Hematopoietic multipotent progenitor cell (in vitro differentiated cells): ENCODE data around the gene RMRP. TPM values are rescaled to one million over a fixed set of nuclear protein-coding genes. Genes with fewer than 3 reads are reported as not detected.

Source experiments
- DNase-seq, 3 donors: peaks; one replicate each; pipeline ENCODE4 v3.0.0-alpha.2; 2011 to 2015; ENCODE audit warnings: low read depth in 2 of 3, low spot score in 2 of 3
- total RNA-seq: library from RNA; depleted of rRNA; stranded (reverse); fragments of >200 nt; gene quantifications from one replicate; pipeline ENCODE4 v1.2.3, GENCODE V29; 2012

RMRP gene
- total RNA-seq, result 38,740 TPM

DNA sequence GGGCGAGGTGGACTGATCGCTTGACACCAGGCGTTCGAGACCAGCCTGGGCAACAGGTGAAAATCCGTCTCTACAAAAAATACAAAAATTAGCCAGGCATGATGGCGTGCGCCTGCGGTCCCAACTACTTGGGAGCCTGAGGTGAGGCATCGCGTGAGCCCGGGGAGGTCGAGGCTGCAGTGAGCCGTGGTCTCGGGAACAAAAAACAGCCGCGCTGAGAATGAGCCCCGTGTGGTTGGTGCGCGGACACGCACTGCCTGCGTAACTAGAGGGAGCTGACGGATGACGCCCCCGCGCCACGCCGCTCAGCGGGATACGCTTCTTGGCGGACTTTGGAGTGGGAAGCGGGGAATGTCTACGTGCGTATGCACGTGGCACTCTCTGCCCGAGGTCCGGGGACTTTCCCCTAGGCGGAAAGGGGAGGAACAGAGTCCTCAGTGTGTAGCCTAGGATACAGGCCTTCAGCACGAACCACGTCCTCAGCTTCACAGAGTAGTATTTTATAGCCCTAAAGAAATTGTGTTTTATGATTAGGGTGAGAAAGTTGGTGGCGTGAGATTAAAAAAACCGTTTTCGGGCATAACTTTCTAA lies at the start of gene RMRP:
TSS of gene RMRP (minus strand) at position 474 of the 591 bp plus-strand sequence.
- DNase-seq, result peak; percentile 90 to 96 (median 92)

DNA sequence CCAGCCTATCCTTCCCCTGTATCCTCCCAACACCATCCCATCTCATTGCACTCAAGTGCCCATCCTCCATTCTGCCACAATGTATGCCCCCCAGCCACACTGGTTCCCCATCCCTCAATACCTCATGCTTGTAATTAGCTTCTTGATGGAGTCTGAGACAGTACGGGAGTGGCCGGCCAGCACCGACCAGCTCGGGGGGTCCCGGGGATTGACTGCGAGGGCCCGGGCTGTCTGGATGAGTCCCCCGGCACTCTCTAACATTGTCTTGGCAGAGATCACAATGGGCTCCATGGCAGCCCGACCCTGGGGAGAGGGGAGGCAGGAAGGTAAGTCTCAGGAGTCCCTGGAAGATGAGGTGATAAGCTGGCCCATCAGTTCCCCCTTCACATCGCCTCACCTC lies 49.1 kb upstream of the RMRP start:
- DNase-seq, result no peak

DNA sequence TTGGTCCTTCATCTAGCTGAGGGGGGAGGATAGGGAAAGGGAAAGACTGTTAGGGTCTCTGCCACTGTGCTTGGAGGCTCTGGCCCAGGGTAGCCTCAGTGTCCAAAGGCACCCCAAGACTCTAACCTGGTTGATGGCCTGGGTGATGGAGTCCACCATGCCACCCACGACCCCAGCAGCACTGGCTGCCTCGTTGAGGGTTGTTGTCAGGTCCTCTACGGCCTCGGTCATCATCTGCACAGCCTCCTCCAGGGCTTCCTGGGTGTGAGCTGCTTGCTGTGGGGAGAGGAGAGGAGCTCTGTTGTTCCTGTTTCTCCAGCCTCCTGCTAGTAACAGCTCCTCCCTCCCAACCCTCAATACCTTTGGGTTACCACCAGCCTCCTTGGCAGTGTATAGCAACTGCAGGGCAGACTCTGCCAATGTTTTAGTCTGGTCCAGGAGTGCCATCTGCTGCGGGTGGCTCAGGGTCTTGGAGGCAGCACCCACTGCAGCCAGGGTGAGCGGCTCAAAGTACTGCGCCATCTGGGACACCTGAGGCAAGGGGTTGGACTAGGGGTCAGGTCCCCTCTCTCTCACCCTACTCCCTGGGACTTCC lies 48.1 kb upstream of the RMRP start:
- no peak for DNase-seq

DNA sequence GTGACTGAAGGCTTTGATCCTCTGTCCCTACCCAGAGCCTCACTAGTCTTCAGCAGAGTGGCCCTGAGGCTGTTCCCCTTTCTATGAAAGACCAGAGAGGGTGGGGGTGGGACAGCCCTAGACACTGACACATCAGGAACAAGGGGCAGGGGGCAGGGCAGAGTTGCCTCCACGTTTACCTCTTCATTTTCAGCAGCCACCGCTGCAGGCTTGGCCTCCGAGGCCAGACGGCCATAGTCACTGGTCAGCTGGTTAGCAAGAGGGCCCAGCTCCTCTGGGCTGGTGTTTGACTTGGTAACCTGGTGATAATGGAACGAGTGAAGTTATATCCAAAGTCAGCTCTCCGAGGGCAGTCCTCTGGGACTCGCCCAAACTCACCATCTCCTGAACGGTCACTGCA lies 47.6 kb upstream of the RMRP start:
- no peak for DNase-seq

DNA sequence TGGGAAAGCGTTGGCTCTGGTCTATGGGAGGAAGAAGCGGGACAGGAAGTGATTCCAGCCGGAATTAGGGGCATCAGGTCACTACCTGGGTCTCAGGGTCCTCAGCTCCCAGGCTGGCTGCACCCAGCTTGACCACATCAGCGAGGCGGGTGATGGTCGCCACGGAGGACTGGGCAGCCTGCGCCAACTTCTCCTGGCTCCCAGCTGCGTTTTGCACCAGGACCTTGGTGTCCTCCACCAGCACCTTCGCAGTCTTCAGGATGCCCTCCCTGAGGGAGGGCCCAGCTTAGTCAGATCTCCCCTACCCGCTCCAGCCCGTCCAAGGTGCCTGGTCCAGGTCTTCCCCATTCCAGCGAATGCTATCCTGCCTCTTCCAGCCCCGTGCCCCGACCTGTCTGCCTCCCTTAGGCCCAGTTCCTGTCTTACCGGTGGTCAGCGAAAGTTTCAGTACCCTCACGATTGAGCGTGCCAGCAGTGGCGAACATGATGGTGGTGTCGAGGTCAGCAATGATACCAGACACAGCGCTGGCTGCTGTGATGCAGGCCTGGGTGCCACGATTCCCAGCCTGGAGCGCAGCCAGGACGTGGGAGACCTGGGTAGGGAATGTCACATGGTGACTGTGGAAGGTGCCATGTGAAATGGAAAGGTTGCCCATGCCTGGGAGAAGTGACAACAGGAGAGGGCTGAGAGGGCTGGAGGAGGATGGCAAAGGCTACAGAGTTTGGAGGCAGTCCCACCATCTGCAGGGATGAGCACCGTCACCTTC lies 46.3 kb upstream of the RMRP start:
- no peak for DNase-seq

DNA sequence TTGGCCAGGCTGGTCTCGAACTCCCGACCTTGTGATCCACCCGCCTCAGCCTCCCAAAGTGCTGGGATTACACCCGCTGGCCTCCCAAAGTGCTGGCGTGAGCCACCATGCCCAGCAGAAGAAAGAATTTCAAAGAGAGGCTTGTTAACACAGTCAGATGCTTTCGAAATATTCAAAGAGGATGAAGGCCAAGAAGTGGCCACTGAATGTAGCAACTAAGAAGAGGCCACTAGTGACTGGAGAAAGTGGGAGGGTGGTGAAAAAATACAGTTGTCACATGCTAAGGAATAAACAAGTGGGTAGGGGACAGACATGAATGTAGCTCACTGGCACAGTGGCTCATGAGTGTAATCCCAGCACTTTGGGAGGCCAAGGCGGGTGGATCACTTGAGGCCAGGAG lies 44.9 kb upstream of the RMRP start:
- no peak for DNase-seq

DNA sequence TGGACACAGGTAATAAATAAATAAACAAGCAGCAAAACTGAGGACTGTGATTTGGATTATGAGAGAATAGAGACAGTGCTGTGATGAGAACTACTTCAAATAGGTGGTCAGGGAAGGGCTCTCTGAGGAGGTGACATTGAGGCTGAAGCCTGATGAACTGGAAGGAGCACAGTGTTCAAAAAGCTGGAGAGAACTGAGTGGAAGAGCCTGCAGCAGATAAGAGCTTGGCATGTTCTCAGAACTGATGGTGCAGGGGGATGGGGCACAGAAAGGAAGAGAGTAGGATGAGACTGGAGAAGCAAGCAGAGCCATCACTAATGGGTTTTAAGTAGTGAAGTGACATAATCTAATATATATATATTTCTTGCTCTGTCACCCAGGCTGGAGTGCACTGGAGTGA lies 43.1 kb upstream of the RMRP start:
- no peak for DNase-seq

DNA sequence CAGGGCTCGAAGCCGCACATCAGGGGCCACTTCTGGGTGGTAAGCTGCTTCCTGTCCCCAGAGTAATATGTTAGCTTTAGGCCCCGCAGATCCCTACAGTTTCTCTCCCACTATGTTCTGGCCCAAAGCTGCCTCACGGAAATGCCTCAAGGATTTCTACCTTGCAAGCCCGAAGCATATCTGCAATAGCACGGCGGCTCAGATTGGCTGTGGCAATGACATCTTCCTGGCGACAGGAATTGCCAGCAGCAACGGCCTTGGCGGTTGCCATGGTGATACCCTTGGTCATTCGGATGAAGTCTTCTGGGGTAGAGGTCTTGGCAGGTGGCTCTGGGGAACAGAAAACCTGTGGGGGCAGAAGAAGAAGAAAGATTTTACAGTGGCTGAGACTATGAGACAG lies 42.2 kb upstream of the RMRP start:
- no peak for DNase-seq

DNA sequence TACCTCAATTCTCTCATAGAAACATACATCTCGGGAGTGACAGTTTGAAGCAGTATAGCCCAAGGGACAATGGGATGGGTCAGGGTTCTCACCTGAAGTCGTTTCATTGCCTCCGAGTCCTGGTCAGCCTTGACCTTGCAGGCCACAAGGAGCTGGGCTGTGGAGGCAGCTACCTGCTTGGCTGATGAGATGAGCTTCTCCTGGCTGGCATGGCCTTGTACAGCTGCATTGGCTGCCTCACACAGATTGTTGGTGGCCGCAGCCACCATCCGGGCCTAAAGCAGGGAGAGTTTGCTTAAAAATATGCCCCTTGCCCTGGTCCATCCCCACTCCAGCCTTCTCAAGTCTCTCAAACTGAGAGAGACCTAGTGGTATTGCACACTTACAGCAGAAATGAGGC lies 40.4 kb upstream of the RMRP start:
- DNase-seq, result no peak

DNA sequence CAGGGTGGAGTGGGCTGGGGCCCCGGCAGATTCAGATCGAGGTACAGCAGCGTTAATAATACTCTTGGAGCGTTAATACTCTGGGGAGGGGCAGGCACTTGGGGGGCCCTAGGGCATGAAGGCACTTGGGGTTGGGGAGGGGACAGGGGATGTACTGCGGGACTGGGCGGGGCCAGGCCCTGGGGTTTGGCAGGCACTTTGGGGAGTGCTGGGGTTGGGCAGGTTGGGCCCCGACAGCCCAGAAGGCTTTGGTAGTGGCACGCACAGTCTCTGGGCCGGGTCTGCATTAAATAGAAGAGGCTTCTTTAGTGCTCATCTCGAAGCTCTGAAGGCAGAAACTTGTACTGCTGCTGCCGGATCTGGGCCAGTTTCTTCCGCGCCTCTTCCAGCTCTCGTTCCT lies 39.7 kb upstream of the RMRP start:
- no peak for DNase-seq

DNA sequence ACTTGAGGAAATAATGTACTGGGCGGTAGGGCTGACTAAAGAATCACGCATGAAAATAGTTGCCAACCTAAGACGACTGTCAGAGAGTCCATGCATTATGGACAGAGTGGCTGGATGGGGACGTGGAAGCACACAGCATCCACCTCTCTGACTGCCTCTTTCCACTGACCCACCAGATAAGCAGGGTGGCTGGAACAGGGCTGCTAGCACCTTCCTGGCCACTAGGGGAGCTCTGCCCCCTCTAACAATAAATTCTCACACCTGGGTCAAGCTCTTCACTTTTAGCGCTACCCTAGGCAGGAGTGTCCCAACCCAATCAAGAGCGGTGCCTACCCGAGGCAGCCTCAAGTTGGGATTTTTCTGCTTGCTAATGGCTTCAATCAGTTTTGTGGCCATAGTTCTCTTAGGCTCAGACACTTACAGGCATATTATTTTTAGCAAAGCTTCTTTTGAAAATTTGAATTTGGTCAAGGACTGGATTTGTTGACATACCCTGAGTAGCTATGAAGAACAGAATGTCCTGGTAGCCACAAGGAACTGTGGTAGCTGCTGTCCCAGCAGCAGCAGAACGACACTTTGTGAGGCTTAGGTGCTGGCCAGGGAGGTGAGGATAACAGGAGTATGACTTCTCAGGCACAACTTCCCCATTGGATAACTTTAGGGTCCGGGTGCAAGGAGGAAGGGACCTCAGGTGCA lies 38.8 kb upstream of the RMRP start:
- DNase-seq, result peak; percentile 26 to 51 (median 44)

DNA sequence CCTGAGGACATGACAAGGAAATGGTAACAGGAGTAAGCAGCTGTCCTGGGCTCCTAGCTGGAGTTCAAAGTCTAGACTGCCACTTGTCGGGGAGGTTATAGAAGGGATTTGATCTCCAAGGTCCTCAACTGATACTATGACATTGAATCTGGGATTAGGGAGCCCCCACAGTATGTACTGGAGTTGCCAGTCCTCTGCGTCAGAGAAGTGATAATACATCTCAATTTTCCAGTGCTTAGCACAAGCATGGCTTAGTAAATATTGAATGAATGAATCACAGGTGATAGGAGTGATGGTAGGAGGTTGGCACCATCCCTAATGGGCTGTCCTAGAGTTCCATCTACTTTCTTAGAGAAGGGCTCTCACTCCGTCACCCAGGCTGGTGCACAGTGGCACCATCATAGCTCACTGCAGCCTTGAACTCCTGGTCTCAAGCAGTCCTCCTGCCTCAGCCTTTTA lies 38.2 kb upstream of the RMRP start:
- no peak for DNase-seq

DNA sequence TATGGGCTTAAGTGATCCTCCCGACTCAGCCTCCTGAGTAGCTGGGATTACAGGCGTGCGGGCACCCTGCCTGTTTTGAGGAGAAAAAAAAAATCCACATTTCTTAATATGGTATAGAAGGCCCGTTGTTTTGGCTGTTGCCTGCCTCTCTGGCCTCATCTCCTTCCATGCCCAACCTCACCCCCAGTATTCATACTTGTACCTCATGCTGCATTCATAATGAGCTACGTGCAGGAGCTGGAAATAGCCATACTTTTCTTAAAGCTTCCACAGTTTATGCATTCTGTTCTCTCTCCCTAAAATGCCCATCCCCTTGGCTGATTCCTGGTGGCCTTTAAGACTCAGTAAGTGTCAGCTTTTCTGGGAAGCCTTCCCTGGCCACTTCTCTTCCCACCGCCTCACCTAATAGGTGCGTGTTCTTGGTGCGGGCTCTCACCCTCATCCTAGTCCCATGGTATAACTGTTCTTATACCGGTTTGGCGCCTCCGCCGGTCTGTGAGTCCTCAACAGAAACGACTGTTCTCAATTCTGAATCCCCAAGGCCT lies 34.0 kb upstream of the RMRP start:
- DNase-seq, result no peak

DNA sequence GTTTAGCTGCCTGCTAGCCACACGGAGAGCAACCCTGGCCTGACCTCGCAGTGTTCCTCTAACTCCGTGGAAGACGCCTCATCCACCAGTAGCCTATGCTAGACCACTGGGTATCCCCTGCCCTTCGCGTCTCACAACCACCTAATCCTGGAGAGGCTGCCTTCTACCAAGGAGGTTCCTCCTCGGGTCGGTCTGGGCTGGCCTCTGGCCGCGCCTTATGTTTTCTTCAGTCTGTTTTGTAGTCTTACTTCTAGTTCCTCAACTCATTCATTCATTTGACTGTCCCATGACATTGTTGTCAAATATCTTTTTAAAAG lies 33.5 kb upstream of the RMRP start:
- DNase-seq, result no peak

DNA sequence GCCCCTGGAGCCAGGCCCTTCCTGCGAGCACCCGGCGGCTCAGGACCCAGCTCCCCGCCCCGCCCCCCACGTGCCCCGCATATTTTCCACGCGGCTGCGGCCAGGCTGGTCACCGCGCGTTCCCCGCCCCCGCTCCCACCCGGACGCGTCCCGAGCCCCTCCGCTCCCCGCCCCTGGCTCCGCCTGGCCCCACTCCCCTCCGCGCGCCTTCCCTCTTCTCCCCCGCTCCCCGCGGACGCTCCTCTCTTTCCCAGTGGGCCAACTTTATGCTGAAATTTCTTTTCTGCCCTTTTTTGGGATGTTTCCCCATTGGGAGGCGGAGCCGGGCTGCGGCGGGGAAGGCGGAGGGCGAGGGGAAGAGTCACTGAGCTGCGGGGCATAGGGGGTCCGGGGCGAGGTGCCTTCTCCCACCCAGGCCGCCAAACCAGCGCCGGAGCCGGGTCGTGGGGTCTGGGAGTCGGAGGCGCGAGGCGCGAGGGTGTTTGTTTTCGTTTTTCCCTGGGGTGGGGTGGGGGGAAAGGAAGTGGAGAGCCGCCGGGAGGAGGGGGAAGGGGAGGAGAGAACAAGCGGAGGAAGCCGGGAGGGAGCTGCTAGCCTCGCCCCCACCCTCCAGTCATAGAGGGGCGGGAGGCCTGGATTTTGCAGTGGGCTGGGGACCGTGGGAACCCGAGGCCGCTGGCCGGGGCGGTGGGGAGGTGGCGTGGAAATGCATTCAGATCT lies 33.0 kb upstream of the RMRP start:
- peak in 2 of 3 donors; percentile 21 to 39 for DNase-seq

DNA sequence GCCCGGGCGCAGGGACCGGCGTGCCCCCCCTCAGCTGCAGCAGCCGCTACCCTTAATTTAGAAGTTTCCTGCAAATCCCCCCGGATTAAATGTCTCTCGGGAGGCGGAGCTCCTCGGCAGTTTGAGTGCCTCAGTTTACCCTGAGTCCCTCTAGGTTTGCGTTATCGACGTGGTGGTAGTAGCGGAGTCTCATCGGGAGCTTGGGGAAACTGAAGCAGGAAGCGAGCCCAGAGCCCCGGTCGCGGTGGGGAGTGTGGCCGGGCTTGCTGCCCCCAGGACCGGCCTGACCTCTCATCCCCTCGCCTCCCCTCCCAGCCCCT lies 32.4 kb upstream of the RMRP start:
- no peak for DNase-seq

DNA sequence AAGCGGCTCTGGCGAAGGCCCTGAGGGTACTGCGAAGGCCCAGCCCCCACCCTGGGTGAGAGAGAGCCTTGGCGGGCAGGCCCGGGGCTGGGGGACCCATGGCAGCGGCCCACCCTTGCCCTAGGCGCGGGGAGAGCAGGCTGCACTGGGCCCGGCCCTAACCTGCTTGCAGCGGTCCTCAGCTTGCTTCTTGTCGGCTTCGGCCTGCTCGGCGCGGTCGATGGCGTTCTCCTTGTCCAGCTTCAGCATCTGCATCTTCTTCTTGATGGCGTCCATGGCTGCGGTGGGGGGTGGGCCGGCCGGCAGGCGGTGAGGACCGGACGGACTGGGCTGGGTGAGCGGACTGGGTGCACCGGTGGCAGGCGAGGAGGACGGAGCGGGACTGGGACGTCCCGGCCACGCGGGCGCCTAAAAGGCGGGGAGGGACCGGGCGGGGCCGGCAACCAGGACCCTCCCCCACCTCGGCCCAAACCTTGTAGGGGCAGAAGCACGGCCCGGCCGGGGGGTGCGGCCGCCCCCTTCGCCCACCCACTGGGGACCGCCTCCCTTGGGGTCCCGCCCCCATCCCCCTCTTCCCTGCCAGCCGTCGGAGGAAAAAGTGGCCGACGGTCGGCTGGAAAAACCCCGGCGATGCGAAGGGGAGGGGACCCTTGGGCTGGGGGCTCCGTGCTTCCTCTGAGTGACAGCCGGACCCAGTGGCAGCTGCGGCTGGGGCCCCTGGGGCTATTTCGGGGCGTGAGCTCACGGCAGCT lies 31.9 kb upstream of the RMRP start, which contains the start of gene TPM2:
TSS of gene TPM2 (minus strand) at position 384 of the 752 bp plus-strand sequence. CDS start at position 276, 108 bp downstream.
- no peak for DNase-seq

DNA sequence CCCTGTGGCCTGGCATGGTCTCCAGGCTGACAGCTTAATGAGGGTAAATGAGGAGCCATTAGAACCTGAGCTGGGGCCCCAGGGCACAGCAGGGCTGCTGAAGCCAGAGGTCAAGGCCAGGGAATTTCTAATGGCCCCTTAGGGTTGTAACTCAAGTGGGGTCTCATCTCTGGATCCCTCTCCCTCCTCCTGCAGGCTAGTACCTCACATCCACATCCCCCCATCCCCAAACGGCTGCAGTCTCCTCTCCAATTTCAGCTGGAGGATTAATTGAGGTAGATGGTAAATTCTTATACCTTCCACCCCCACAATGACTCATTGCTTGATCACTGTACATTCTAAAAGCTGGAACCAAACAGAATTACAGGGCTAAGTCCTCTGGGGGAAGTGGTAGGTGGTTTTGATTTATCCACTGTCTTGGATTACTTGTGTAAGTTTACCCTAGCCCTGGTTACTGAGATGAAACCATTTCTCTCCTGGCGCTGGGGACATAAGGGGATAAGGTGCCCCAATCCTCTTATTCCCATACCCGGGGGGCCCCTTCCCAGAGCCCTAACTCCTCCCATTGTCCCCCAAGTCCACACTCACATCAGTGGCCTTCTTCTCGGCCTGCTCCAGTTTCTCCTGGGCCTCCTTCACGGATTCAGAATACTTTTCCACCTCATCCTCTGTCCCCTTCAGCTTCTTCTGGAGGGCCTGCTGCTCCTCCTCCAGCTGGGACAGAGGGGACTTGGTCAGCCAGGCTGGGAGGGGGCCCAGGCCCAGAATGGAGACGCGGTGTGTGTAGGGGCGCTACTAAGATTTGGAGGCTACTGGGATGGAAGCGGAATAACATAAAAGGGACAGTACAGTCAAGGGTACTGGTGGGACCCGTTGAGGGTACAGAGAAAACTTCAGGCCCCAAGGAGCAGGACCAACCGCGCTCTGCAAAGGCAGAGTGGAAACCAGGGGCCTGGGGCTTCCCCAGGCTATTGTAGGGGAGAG lies 31.0 kb upstream of the RMRP start:
- peak in 1 of 3 donors; percentile 33 for DNase-seq
